Liver (tissue), 9 donors: ENCODE results near the gene XAB2. TPM values are rescaled to one million over a fixed set of nuclear protein-coding genes. Genes with fewer than 3 reads are reported as not detected.

Experiments
- DNase-seq: peaks from one replicate; pipeline ENCODE4 v3.0.0-alpha.2; 2017; ENCODE audit warnings: low spot score
- H3K27ac ChIP-seq, 2 donors: one replicate each; pipeline ENCODE4 v1.7.0; 2013; ENCODE audit warnings: inconsistent platforms in 2 of 2, low read length in 2 of 2, control low read depth in 1 of 2, low read depth in 1 of 2, mild to moderate bottlenecking in 1 of 2
- H3K27me3 ChIP-seq, 4 donors: one replicate each; pipeline versions ENCODE4 v1.6.1 to v1.7.0; 2013; ENCODE audit warnings: low read length in 3 of 4, inconsistent platforms in 1 of 4, mild to moderate bottlenecking in 1 of 4, moderate library complexity in 1 of 4; ENCODE audit not compliant: control insufficient read depth in 4 of 4, insufficient read depth in 4 of 4
- H3K36me3 ChIP-seq, 4 donors: one replicate each; pipeline versions ENCODE4 v1.6.1 to v1.7.0; 2013; ENCODE audit warnings: low read length in 3 of 4, mild to moderate bottlenecking in 3 of 4, low read depth in 1 of 4, moderate library complexity in 1 of 4; ENCODE audit not compliant: control insufficient read depth in 4 of 4, insufficient read depth in 3 of 4
- H3K4me1 ChIP-seq, 4 donors: one replicate each; pipeline versions ENCODE4 v1.6.1 to v1.7.0; 2013; ENCODE audit warnings: low read length in 3 of 4, mild to moderate bottlenecking in 3 of 4, moderate library complexity in 1 of 4; ENCODE audit not compliant: control insufficient read depth in 4 of 4, insufficient read depth in 4 of 4
- H3K4me3 ChIP-seq, 3 donors: one replicate each; pipeline versions ENCODE4 v1.6.1 to v1.7.0; 2013; ENCODE audit warnings: low read length in 3 of 3, control low read depth in 1 of 3, low read depth in 1 of 3, mild to moderate bottlenecking in 1 of 3
- H3K9ac ChIP-seq, 2 donors: one replicate each; pipeline ENCODE4 v1.7.0; 2013; ENCODE audit warnings: low read length in 2 of 2, mild to moderate bottlenecking in 2 of 2, moderate library complexity in 2 of 2, control low read depth in 1 of 2, low read depth in 1 of 2
- H3K9me3 ChIP-seq, 4 donors: one replicate each; pipeline versions ENCODE4 v1.6.1 to v1.7.0; 2013; ENCODE audit warnings: low read length in 3 of 4; ENCODE audit not compliant: control insufficient read depth in 4 of 4
- CTCF ChIP-seq: fragments of 150-350 bp; IDR thresholded peaks from 2 replicates; pipeline ENCODE4 v1.5.1; 2017; ENCODE audit warnings: improper control_type of control experiment, low read depth, low read length; ENCODE audit not compliant: missing input control
- EGR1 ChIP-seq, 2 donors: IDR thresholded peaks; 2 replicates each; pipeline ENCODE4 v1.6.1; 2016 to 2018; ENCODE audit warnings: antibody characterized with exemption in 2 of 2, low read depth in 2 of 2
- FOXA2 ChIP-seq: IDR thresholded peaks from 2 replicates; pipeline ENCODE4 v1.6.1; 2016; ENCODE audit warnings: antibody characterized with exemption
- GABPA ChIP-seq, 2 donors: IDR thresholded peaks in 1 of 2; conservative IDR thresholded peaks in 1 of 2; 2 replicates each; pipeline ENCODE4 v1.6.1; 2016; ENCODE audit warnings: antibody characterized with exemption in 2 of 2, mild to moderate bottlenecking in 1 of 2, moderate library complexity in 1 of 2
- HNF4A ChIP-seq, 2 donors: conservative IDR thresholded peaks; 2 replicates each; pipeline ENCODE4 v1.6.1; 2016; ENCODE audit warnings: antibody characterized with exemption in 2 of 2, mild to moderate bottlenecking in 2 of 2
- HNF4G ChIP-seq: IDR thresholded peaks from 2 replicates; pipeline ENCODE4 v1.6.1; 2016; ENCODE audit warnings: antibody characterized with exemption
- JUND ChIP-seq, 2 donors: IDR thresholded peaks; 2 replicates each; pipeline ENCODE4 v1.6.1; 2016; ENCODE audit warnings: antibody characterized with exemption in 2 of 2
- NR2F2 ChIP-seq: IDR thresholded peaks from 2 replicates; pipeline ENCODE4 v1.6.1; 2016; ENCODE audit warnings: antibody characterized with exemption
- RAD21 ChIP-seq, 2 donors: IDR thresholded peaks; 2 replicates each; pipeline ENCODE4 v1.6.1; 2016; ENCODE audit warnings: antibody characterized with exemption in 2 of 2, mild to moderate bottlenecking in 2 of 2
- RXRA ChIP-seq, 2 donors: IDR thresholded peaks; 2 replicates each; pipeline ENCODE4 v1.6.1; 2017 to 2018; ENCODE audit warnings: antibody characterized with exemption in 2 of 2, mild to moderate bottlenecking in 1 of 2
- SP1 ChIP-seq: IDR thresholded peaks from 2 replicates; pipeline ENCODE4 v1.6.1; 2018; ENCODE audit warnings: antibody characterized with exemption, mild to moderate bottlenecking
- YY1 ChIP-seq: IDR thresholded peaks from 2 replicates; pipeline ENCODE4 v1.6.1; 2016; ENCODE audit warnings: antibody characterized with exemption, mild to moderate bottlenecking
- ZBTB33 ChIP-seq: IDR thresholded peaks from 2 replicates; pipeline ENCODE4 v1.6.1; 2016; ENCODE audit warnings: antibody characterized with exemption
- WGBS: extraction: QIAGEN DNeasy Blood & Tissue Kit; methylation state at CpG from one replicate; pipeline ENCODE4 v1.1.7; 2013; 5-methylcytosine and 5-hydroxymethylcytosine counted together
- polyA plus RNA-seq, 2 donors: library from polyadenylated mRNA; stranded (reverse) in 1 of 2; unstranded in 1 of 2; fragments of 200-250 nt in 1 of 2; fragments of >200 nt in 1 of 2; fragmentation: Nextera tagmentation in 1 of 2; extraction: Ambion mirVana in 1 of 2; gene quantifications; one replicate each; pipeline versions ENCODE4 v1.2.1 to v1.2.3, GENCODE V29; 2013 to 2015
- total RNA-seq, 2 donors: library from RNA; depleted of rRNA; stranded (reverse); fragments of >200 nt; gene quantifications; one replicate each; pipeline ENCODE4 v1.2.3, GENCODE V29; 2014
- TF ChIP-seq, protein P1 (sequence below): IDR thresholded peaks from 2 replicates; pipeline ENCODE4 v1.6.1; 2016; ENCODE audit warnings: antibody characterized with exemption, mild to moderate bottlenecking
- TF ChIP-seq, protein P2 (sequence below): IDR thresholded peaks from 2 replicates; pipeline ENCODE4 v1.6.1; 2016; ENCODE audit warnings: antibody characterized with exemption
- donor health status: healthy.
- donor health status: healthy.
- donor health status: healthy.
- donor health status: healthy.
- donor health status: healthy.

Gene XAB2
- total and polyA plus RNA-seq, 4 donors: 5.1 to 21.3 (median 15.3) TPM

DNA sequence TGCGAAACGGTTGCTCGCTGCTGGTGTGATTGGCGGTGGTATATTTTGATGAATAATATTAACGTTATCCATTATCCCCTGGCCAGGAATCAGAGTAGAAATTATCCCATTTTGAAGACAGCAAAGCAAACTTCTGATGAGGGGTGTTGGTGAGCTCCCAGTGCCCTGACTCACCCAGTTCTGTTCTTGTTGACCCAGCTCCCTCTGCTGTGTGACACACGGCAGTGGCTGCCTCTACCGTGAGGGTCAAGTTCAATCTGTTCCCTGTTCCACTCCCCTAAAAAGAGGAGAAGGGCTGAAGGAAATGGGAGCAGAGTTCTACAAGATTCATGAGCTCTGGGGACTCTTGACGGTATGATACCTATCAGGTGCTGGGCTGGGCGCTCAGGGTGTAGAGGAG lies 31.7 kb downstream of the XAB2 start (continued):
- TF ChIP-seq RXRA (IDR thresholded peaks at IDR 0.05): no peak
- no peak for TF ChIP-seq GABPA (IDR thresholded peaks at IDR 0.05 in 1 of 2, conservative IDR thresholded peaks at IDR 0.05 in 1 of 2)
- TF ChIP-seq NR2F2: no peak
- TF ChIP-seq YY1: no peak
- no peak for TF ChIP-seq HNF4G
- TF ChIP-seq CTCF: no peak

GRCh38 chr19:7596211-7596937 lies 33.0 kb downstream of the XAB2 start:
- H3K27me3 ChIP-seq: no peaks in the 10 kb centered on the region
- peak overlapping the region; percentile 22 to 50 for H3K27ac ChIP-seq
- H3K4me3 ChIP-seq: peak overlapping the region; percentile 26 to 97 (median 79)
- H3K9ac ChIP-seq: peak overlapping the region in 1 of 2 donors; percentile 1
- peaks cover 0 to 2% (median 0%) of the 10 kb centered on the region in 4 donors for H3K36me3 ChIP-seq
- H3K9me3 ChIP-seq: no peaks in the 10 kb centered on the region
- no peak for DNase-seq
- TF ChIP-seq GABPA (IDR thresholded peaks at IDR 0.05 in 1 of 2, conservative IDR thresholded peaks at IDR 0.05 in 1 of 2) (no peak), RXRA (IDR thresholded peaks at IDR 0.05) (no peak), HNF4A (conservative IDR thresholded peaks at IDR 0.05) (peak in 1 of 2 donors; percentile 35), FOXA2 (no peak)
- H3K4me1 ChIP-seq: peaks cover 2 to 13% (median 6%) of the 10 kb centered on the region in 4 donors
- 3% methylated on average over 70 of the region's 70 CpGs for WGBS

DNA sequence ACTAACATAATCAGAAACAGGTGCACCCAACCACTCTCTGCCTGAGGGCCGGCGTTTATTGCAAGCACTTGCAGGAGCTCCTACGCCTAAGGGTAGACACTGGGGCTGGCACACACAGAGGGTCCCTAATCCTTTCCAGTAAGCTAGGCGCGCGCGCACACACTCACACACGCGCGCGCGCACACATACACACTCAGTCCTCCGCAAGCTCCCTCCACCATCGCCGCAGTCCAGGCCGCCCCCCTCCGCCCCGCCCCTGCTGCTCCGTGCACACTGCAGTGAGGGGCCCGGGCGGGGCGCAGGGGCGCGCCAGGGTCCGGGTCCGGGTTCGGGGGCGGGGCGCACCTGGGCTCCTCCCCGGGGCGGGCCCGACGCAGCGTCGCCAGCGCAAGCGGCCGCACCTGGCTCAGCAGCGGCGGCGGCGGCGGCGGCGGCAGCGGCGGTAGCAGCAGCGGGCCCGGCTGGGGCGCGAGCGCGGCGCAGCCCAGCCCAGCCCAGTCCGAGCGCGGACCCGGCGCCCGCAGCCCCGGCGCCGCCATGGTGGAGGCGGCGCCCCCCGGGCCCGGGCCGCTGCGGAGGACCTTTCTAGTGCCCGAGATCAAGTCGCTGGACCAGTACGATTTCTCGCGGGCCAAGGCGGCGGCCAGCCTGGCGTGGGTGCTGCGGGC lies 33.7 kb downstream of the XAB2 start, which contains the start of gene CAMSAP3:
TSS of gene CAMSAP3 (plus strand) at position 398 of the 668 bp plus-strand sequence. CDS start at position 538, 140 bp downstream.
- H3K4me1 ChIP-seq: peaks cover 2 to 13% (median 6%) of the 10 kb centered on the region in 4 donors
- H3K27me3 ChIP-seq: no peaks in the 10 kb centered on the region
- TF ChIP-seq ZBTB33 (no peak), CTCF (no peak), JUND (IDR thresholded peaks at IDR 0.05) (no peak), SP1 (no peak), RAD21 (IDR thresholded peaks at IDR 0.05) (no peak), EGR1 (IDR thresholded peaks at IDR 0.05; ENCODE audit: low read depth in 2 of 2) (no peak), FOXA2 (no peak)
- TF ChIP-seq, protein P1, sequence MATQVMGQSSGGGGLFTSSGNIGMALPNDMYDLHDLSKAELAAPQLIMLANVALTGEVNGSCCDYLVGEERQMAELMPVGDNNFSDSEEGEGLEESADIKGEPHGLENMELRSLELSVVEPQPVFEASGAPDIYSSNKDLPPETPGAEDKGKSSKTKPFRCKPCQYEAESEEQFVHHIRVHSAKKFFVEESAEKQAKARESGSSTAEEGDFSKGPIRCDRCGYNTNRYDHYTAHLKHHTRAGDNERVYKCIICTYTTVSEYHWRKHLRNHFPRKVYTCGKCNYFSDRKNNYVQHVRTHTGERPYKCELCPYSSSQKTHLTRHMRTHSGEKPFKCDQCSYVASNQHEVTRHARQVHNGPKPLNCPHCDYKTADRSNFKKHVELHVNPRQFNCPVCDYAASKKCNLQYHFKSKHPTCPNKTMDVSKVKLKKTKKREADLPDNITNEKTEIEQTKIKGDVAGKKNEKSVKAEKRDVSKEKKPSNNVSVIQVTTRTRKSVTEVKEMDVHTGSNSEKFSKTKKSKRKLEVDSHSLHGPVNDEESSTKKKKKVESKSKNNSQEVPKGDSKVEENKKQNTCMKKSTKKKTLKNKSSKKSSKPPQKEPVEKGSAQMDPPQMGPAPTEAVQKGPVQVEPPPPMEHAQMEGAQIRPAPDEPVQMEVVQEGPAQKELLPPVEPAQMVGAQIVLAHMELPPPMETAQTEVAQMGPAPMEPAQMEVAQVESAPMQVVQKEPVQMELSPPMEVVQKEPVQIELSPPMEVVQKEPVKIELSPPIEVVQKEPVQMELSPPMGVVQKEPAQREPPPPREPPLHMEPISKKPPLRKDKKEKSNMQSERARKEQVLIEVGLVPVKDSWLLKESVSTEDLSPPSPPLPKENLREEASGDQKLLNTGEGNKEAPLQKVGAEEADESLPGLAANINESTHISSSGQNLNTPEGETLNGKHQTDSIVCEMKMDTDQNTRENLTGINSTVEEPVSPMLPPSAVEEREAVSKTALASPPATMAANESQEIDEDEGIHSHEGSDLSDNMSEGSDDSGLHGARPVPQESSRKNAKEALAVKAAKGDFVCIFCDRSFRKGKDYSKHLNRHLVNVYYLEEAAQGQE: no peak
- TF ChIP-seq, protein P2, sequence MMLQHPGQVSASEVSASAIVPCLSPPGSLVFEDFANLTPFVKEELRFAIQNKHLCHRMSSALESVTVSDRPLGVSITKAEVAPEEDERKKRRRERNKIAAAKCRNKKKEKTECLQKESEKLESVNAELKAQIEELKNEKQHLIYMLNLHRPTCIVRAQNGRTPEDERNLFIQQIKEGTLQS: no peak
- peak within 1 kb of the TSS; percentile 26 to 97 (median 79) for H3K4me3 ChIP-seq
- peaks cover 0 to 2% (median 0%) of the 10 kb centered on the region in 4 donors for H3K36me3 ChIP-seq
- H3K9me3 ChIP-seq: no peaks in the 10 kb centered on the region
- WGBS: under 1% methylated on average over 78 of the region's 78 CpGs
- peak within 1 kb of the TSS in 1 of 2 donors; percentile 1 for H3K9ac ChIP-seq
- peak within 1 kb of the TSS; percentile 22 to 50 for H3K27ac ChIP-seq
- DNase-seq: peak; percentile 70
